ENCODE results near the gene PROX1. TPM values are rescaled to one million over a fixed set of nuclear protein-coding genes. Genes with fewer than 3 reads are reported as not detected.

The PROX1 gene
- polyA plus RNA-seq, 3 donors = 0.07 TPM; not detected in 2

- Histone ChIP-seq H3K27me3 (ENCODE audit: control insufficient read depth in 2 of 2, insufficient read depth in 2 of 2, low read length in 2 of 2) (no peaks in the 10 kb centered on the region), H2AFZ (ENCODE audit: insufficient read depth, low read depth, low read length, poor library complexity, severe bottlenecking) (no peak overlapping the region), H3K79me2 (ENCODE audit: insufficient read depth, low read length) (no peaks in the 10 kb centered on the region), H3K4me2 (replicated peaks; ENCODE audit: extremely low read depth, low read length, poor library complexity, severe bottlenecking) (no peak overlapping the region), H4K20me1 (ENCODE audit: insufficient read depth, low read length) (no peaks in the 10 kb centered on the region), H3K36me3 (replicated peaks in 1 of 2; ENCODE audit: control insufficient read depth in 1 of 2, insufficient read depth in 2 of 2, low read length in 2 of 2) (no peaks in the 10 kb centered on the region), H3K4me1 (ENCODE audit: control insufficient read depth in 1 of 2, insufficient read depth in 2 of 2, low read length in 2 of 2) (no peaks in the 10 kb centered on the region), H3K9me3 (replicated peaks in 1 of 2; ENCODE audit: control insufficient read depth in 1 of 2, insufficient read depth in 1 of 2, low read length in 2 of 2) (no peaks in the 10 kb centered on the region), H3K9ac (ENCODE audit: insufficient read depth, low read length, poor library complexity, severe bottlenecking) (no peak overlapping the region), H3K27ac (ENCODE audit: low read depth in 1 of 2, low read length in 2 of 2) (no peak overlapping the region), H3K4me3 (replicated peaks in 1 of 3; ENCODE audit: low read depth in 2 of 3, low read length in 3 of 3) (no peak overlapping the region)
- H3K4me3 Mint-ChIP-seq = no peak overlapping the region
- intact Hi-C loops (cut with micrococcal nuclease) = no loop called here
- no peak for DNase-seq
- peaks cover 0 to 6% (median 3%) of the 10 kb centered on the region in 7 donors for H3K9me3 Mint-ChIP-seq
- no peak overlapping the region for H3K27ac Mint-ChIP-seq
- WGBS (ENCODE audit: insufficient coverage) = 81% methylated on average over 6 of the region's 10 CpGs
- no peaks in the 10 kb centered on the region for H3K36me3 Mint-ChIP-seq
- H3K4me1 Mint-ChIP-seq = no peaks in the 10 kb centered on the region
- peaks cover 0 to 5% (median 1%) of the 10 kb centered on the region in 3 donors for H3K27me3 Mint-ChIP-seq (ENCODE audit: low read depth in 3 of 3)
- no peak for TF ChIP-seq CTCF (IDR thresholded peaks at IDR 0.05)
These were observed 84.8 kb downstream of the PROX1 start for GRCh38 chr1:214072426-214073157.

- Histone ChIP-seq H3K27me3 (ENCODE audit: control insufficient read depth in 2 of 2, insufficient read depth in 2 of 2, low read length in 2 of 2) (no peaks in the 10 kb centered on the region), H3K4me2 (replicated peaks; ENCODE audit: extremely low read depth, low read length, poor library complexity, severe bottlenecking) (no peak overlapping the region), H2AFZ (ENCODE audit: insufficient read depth, low read depth, low read length, poor library complexity, severe bottlenecking) (no peak overlapping the region), H3K9ac (ENCODE audit: insufficient read depth, low read length, poor library complexity, severe bottlenecking) (no peak overlapping the region), H3K36me3 (replicated peaks in 1 of 2; ENCODE audit: control insufficient read depth in 1 of 2, insufficient read depth in 2 of 2, low read length in 2 of 2) (no peaks in the 10 kb centered on the region), H3K9me3 (replicated peaks in 1 of 2; ENCODE audit: control insufficient read depth in 1 of 2, insufficient read depth in 1 of 2, low read length in 2 of 2) (no peaks in the 10 kb centered on the region), H3K4me1 (ENCODE audit: control insufficient read depth in 1 of 2, insufficient read depth in 2 of 2, low read length in 2 of 2) (no peaks in the 10 kb centered on the region), H3K79me2 (ENCODE audit: insufficient read depth, low read length) (no peaks in the 10 kb centered on the region), H4K20me1 (ENCODE audit: insufficient read depth, low read length) (no peaks in the 10 kb centered on the region), H3K27ac (ENCODE audit: low read depth in 1 of 2, low read length in 2 of 2) (no peak overlapping the region), H3K4me3 (replicated peaks in 1 of 3; ENCODE audit: low read depth in 2 of 3, low read length in 3 of 3) (no peak overlapping the region)
- intact Hi-C loops (cut with micrococcal nuclease) = no loop called here
- Mint-ChIP-seq H3K4me1 (no peaks in the 10 kb centered on the region), H3K27me3 (ENCODE audit: low read depth in 3 of 3) (peaks cover 0 to 2% (median 1%) of the 10 kb centered on the region in 3 donors), H3K9me3 (peaks cover 0 to 6% (median 3%) of the 10 kb centered on the region in 7 donors), H3K4me3 (no peak overlapping the region), H3K36me3 (no peaks in the 10 kb centered on the region), H3K27ac (no peak overlapping the region)
- WGBS (ENCODE audit: insufficient coverage) = 71% methylated on average over 1 of the region's 1 CpG
- no peak for TF ChIP-seq CTCF (IDR thresholded peaks at IDR 0.05)
- DNase-seq = no peak
These were observed 86.7 kb downstream of the PROX1 start for GRCh38 chr1:214074477-214074876.

Data from CD14-positive monocyte (primary cell).